IPS-NIHi11 (cell line): ENCODE measurements around the gene STARD10.
A peak's percentile ranks its signal among the peaks of the same experiment; 100 is the strongest.
"Not testable (repeated sequence)": the region's sequence is repeated elsewhere in the genome, so short reads cannot be mapped to it uniquely, and the experiment has no call there.

ENCODE experiments used
- DNase-seq: peaks from one replicate; pipeline ENCODE4 v3.0.0; 2012; ENCODE audit warnings: mixed read lengths, low spot score

The STARD10 gene

DNA sequence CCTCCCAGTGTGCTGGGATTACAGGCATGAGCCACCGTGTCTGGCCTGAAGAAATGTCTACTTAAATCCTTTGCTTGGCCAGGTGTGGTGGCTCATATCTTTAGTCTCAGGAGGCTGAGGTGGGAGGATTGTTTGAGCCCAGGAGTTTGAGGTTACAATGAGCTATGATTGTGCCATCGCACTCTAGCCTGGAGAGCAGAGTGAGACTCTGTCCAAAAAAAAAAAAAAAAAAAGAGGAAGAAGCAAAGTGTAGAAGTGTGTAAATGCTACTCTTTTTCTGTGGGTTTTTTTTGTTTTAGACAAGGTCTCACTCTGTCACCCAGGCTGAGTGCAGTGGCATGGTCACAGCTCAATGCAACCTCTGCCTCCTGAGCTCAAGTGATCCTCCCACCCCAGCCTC, 13.9 kb upstream of the STARD10 start:
- no peak for DNase-seq

DNA sequence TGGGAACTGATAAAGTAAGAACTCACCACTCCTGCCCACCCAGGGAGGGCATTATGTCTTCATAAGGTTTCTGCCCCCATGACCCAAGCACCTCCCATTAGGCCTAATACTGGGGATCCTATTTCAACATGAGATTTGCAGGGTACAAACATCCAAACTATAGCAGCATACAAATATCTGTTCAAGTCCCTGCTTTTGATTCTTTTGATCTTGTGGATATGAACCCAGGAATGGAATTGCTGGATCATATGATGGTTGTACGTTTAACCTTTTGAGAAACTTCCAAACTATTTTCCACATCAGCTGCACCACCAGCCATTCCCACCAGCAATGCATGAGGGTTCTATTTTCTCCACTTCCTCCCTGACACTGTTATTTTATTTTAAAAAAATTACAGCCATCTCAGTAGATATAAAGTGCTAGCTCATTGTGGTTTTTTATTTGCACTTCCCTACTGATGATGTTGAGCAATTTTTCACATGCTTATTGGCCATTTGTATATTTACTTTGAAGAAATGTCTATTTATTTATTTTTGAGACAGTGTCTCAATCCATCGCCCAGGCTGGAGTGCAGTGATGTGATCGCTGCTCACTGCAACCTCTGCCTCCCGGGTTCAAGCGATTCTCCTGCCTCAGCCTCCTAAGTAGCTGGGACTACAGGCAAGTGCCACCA, 13.3 kb upstream of the STARD10 start:
- DNase-seq = no peak

DNA sequence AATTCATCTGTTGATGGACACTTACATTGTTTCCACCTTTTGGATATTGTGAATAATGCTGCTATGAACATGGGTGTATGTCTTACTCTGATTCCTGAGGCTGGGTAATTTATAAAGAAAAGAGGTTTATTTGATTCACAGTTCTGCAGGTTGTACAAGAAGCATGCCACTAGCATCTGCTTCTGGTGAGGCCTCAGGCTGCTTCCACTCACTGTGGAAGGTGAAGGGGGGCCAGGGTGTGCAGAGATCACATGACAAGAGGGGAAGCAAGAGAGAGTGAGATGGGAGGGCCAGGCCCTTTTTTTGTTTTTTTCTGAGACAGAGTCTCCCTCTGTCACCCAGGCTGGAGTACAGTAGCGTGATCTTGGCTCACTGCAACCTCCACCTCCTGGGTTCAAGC, 12.5 kb upstream of the STARD10 start:
- not testable (repeated sequence) for DNase-seq

DNA sequence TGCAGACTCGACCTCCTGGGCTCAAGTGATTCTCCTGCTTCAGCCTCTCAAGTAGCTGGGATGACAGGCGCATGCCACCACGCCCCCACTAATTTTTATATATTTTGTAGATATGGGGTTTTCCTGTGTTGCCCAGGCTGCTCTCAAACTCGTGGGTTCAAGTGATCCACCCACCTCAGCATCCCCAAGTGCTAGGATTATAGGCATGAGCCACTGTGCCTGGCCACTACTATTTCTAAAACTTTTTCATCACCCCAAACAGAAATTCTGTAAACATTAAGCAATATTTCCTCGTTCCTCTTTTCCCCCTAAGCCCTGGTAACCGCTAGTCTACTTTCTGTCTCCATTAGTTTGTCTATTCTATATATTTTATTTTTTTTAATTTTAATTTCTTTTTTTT, 11.4 kb upstream of the STARD10 start:
- no peak for DNase-seq

DNA sequence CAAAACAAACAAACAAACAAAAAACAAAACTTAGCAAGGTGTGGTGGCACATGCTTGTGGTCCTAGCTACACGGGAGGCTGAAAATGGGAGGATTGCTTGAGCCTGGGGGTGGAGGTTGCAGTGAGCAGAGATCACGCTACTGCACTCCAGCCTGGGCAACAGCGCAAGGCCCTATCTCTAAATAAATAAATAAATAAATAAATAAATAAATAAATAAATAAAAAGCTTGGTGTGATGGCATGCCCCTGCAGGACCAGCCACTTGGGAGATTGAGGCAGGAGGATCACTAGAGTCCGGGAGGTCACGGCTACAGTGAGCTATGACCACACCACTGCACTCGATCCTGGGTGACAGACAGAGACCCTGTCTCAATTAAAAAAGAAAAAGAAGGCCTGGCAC, 9.0 kb upstream of the STARD10 start:
- DNase-seq = no peak

DNA sequence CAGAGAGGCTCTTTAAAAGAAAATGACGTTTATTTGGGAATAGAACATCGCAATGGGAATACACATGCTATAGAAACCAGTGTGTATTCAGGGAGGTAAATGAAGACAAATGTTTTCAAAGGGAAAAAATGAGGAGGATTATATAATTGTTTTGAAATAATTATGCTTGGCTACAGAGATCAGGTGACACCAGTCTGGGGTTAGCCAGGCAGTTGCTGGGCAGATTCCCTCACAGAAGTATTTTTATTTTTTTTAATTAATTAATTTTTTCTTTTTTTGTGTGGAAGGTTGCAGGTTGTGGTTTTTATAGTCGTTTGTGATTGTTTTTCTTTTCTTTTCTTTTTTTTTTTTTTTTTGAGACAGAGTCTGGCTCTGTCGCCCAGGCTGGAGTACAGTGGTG, 5.6 kb upstream of the STARD10 start:
- no peak for DNase-seq

DNA sequence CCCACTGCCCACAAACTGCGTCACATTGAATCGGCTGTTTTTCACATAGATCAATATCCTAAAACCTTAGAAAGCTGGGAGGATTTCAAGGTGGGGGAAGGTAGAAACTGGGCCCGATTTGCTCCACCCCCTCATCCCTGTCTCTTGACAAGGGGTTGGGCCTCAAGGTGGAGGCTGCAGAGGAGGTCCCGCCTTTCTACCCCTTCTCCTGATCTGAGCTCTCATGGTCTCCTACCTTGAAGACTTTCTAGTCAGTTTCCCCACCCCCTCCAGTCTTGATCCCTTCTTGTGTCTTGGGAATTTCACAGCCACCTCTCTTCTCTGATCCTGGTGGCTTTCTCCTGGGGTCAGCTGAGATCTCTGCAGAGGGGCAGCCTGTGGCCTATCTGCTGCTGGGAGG, 4.5 kb upstream of the STARD10 start:
- DNase-seq = no peak

DNA sequence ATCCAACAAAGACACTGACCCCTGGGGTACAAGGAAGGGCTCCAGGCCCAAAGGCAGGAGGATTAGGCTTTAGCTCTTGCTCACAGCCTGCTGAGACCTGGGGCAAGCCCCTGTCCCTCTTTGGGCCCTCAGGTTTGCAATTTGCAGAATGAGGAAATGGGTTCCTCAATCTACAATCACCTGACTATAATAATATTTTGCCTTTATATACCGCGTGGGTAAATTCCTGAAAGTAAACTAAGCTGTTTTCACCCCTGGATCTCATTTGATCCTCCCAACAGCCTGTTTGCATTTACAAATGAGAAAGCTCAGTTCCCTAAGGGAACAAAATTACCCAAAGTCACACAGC, 797 bp downstream of the STARD10 start:
- no peak for DNase-seq

DNA sequence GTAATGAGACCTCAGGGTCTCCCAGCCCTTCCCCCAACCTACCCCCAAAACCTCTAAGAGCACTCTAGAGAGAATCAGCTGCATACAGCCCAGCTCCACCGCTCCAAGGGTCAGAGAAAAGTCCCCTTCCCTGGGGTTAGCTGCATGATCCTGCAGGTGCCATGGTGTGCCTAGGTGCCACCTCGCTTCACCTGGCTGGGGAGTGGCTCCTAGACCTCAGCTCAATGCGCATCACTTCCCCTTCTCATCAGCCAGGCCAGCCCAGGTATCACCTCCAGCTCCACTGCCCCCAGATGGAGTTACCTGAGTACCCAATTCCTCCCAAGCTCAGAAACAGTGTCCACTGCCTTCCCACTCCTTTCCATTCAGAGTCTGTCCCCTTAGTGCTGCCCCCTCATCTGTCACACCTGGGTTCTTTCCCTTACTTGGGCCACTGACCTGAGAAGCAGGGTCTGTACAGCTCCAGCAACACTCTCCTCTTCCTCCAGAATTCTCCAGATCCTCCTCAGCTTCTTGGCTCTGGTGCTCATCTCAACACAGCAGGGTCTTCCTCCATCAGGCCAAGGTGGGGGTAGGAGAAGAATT, 1.3 kb downstream of the STARD10 start:
- DNase-seq = no peak

DNA sequence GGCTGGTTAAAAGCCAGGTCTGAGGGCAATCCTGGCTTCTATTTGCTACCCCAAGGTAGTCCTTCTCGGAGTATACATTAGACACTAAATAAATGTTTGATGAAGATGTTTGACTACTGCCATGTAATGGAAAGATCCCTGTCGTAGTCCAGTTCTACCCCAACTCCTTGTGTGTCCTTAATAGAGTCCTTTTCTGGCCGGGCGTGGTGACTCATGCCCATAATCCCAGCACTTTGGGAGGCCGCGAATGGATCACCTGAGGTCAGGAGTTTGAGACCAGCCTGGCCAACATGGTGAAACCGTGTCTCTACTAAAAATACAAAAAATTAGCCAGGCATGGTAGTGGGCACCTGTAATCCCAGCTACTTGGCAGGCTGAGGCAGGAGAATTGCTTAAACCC, 2.6 kb downstream of the STARD10 start:
- not testable (repeated sequence) for DNase-seq

DNA sequence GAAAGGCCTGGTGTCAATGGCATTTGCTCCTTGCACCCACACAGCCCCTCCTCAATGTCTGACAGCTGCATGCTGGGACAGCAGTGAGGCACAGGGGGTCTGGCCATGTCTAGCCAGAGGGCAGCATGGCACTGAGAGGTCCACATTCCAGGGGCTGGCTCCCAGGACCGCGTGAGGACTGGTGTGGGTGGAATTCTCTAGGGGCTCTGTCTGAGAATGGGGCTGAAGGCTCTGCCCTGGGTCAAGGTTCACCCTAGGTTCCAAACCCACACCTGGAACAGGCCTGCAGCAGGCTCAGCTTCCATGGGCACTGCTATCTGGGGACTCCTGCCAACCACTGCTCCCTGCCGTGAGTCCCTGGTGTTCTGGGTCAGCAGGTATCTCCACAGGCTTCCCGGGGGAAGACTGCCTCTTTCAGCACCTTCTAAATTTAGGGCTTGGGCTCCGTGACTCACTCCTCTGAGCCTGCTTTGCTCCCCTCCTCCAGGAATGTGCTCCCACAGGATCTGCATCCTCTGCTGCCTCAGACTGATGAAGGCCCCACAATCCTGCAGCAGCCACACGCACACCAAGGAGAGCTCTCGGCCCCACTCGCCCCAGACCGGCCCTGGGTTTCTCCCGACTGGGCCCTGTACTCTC, 4.2 kb downstream of the STARD10 start:
- DNase-seq = no peak

DNA sequence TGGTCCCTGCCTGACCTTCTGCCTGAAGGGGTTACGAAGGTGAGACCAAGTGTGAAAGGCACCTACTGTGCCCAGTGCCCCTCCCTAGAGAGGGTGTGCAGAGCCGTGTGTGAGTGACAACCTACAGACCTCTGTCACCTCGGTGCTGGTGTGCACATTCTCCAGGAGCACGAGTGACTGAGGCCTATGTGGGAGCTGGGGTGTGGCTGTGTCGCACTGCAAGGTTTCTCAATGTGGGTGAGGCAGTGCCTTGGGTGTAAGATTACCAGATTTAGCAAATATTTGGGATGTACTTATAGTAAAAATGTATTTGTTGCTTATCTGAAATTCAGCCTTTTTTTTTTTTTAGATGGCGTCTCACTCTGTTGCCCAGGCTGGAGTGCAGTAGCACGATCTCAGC, 5.6 kb downstream of the STARD10 start:
- DNase-seq = no peak

DNA sequence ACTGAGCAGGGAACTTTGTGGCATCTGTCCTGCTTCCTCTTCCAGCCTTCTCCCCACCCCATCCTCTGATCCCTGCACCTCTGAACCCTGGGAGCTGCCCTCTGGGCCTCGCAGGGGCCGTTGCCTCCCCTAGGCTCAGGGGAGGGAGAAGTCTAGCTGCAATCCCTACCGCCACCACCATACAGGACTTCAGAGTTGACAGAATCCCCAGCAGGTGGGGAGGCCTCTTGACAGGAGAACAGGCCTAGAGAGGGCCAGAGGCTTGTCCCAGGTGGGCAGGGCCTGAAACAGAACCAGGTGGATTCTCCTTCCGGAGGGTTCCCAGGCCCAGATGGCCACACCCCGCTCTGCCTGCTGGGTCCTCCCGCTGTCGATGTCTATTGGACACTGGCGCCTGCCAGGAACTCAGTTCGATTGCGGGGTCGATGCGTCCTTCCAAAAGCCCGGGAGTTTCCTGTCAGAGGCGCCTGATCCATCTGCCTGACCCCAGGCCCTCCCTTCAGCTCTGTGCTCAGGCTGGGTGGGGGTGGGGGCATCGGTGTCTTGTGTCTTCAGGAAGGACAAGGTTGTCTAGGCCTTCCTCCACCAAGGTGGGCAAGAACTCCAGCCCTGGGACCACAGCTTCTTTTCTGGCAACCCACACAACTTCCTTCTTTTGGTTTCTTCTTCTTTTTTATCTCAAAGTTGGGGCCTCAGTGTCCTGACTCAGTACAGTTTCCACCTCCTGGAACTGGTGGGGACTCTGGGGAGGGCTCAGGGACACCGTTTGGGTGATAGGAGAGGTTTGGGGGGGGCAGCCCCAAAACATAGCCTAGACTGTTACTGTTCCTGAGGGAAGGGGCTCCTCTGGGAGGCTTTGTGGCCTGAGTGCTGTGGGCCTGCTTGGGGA, 6.4 kb downstream of the STARD10 start:
- DNase-seq = peak; percentile 73

DNA sequence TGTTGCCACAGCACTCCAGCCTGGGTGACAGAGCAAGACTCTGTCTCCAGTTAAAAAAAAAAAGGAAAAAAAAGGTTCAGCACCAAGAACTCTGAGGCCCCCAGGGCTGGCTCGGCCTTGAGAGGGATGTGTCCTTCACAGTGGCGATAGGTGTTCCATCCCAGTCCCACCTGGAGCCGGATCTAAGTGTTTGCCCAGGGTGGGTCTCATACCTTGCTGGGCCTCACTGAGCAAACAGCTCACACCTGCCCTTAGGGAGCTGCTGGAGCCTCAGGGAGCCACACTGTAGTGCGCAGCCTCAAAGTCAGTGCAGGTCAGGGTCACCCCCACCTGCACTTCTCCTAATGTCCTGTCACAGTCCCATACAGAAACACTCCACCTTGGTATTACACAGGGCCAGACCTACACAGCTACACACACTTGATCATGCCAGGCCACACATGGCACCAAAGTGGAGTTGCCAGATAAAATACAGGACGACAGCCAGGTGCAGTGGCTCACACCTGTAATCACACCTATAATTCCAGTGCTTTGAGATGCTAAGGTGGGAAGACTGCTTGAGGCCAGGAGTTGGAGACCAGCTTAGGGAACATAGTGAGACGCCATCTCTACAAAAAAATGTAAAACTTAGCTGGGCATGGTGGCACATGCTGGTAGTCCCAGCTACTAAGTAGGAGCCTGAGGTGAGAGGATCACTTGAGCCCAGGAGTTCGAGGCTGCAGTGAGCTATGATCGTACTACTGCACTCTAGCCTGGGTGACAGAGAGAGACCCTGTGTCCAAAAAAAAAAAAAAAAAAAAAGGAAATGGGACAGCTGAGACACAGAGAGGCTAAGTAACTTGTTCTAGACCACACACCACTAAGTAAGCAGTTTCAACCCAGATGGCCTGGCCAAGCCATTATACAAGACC, 7.3 kb downstream of the STARD10 start:
- DNase-seq = no peak

DNA sequence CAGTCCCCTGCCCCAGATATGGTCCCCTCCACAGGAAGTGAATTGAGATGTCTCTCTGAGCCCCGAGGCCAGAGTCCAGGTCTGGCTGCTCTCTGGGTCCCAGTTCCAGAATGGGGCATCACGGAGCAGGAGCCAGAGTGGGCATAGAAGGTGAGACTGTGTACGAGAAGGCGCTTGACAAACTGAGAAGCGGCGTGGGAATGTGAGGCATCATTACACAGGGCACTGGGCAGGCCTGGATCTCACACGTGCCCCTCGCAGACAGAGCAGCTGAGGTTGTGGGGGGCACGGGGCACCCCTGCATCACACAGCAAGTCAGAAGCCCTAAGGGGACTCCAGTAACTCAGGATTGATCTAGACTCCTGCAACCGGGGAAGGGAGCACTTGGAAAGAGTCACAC, 9.2 kb downstream of the STARD10 start:
- DNase-seq = no peak

DNA sequence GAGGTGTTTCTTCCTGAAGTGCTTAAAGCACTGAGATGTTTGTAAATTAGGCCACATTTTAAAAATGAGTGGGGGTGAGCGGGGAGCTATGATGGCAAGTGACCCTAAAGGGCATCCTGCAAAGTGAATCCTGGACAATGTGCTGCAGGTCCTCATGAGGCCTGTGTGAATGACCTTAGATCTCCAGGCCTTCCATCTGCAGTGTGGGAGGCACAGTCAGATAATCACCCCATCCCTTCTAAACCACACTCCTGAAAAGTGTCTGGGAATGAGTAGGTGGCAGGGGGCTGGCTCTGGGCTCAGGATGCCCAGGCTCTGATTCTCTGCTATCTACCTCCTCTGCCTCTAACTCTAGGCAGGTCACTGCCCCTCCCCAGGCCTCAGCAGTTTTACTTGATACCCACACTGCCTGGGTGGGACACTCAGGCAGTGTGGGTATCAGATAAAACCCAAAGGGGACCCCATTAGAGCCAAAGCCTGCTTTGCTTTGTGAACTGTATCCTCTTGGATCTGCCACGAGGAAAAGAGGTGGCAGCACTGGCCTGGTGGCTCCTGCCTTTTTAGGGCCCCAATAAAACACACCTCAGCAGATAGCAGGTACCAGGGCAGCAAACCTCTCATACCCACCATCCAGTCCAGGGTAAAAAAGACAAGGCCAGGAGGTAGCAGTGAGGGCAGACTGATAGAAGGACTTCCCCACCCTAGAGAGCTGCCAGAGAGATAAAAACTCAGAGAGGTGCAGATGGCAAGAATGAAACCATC, 10.5 kb downstream of the STARD10 start:
- DNase-seq = no peak

DNA sequence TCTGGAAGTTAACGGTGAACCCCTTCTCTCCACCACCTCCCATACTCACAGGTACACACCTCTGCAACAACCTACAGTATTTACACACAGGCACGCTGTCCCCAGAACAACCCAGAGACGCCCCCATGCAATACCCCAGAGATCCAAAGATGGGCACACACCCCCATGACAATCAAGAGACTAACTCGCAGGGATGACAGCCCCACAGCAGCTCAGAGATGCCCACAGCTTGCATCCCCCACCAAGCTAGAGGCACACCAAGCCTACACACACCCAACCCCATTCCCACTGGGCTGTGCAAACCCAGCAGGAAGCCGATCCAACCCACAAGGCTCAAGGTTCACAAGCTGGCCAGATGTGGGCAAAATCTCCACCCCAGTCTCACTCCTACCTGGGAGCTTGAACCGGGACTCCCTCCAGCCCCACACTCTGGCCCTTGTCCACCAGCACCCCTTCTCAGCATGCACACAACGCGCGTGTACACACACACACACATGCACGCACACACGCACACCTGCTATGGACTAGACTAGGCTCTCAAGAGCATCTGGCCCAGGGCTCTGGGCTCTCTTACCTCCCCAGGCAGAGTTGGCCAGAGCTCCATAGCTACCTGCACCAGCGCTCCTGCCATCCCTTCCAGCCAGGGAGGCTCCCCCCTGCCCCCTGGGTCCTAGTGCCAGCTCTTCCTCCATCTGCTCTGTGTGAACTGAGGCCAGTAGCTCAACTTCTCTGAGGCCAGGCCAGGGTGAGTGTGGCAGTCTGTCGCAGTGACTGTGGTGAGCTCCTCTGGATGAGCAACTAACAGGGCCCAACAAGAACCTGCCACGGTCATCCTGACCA, 11.5 kb downstream of the STARD10 start:
- peak; percentile 79 for DNase-seq

DNA sequence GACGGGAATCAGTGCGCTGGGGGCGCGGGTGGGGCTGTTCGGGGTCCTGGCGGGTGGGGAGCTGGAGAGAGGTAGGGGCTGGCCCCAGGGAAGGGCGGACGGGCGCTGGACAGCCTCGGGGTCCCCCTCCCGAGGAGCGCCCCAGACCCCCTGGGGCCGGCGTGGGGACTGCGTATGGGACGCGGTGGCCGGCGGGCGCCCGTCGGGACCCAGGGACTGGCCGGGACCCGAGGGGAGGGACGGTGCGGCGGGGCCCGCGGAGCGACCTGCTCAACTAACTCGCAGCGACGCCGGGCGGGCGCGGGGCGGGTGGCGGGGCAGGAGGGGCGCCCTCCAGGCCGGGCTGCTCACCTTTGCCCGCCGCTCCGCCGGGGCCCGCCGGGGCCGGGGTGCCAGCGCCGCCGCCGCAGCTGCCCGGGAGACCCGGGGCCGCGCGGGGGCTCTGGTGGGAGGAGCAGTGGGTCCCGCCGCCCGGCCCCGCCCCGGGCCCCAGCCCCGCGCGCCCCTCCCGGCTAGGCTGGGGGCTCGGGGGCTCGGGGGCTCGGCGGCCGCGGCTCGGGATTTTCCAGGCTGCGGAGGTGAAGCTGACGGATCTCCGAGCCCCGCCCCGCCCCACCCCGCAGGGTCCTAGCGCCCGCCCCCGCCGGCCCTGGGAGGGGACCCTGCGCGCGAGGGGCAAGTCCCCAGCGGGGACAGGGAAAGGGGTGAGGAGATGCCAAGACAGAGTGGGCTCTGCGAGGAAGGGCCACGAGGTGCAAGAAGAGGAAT, 12.3 kb downstream of the STARD10 start:
- peak; percentile 91 for DNase-seq

DNA sequence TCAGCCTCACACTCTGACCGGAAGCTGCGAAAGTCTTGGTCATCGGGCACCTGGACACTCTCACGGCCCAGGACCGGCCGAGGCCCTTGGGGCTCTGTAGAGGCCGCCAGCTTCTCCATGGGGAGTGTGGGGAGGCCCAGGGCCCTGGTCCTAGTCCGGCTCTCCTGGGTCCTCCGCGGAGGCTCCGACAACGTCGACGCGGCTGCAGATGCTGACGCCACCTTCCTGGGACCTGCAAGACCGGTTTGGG, 12.9 kb downstream of the STARD10 start:
- DNase-seq = peak; percentile 68
